OCI-LY1 (cell line): Measurements from ENCODE around the gene SNRNP200.
A peak's percentile ranks its signal among the peaks of the same experiment; 100 is the strongest.

Experiments used
- H2AFZ ChIP-seq: fragments of 200-600 bp; sonication (generic), shearing (Covaris generic); 2 replicates; pipeline ENCODE4 v1.6.0; 2014; ENCODE audit warnings: antibody characterized with exemption, mild to moderate bottlenecking, low read length
- H3F3A ChIP-seq: fragments of 200-600 bp; sonication (generic), shearing (Covaris generic); 2 replicates; pipeline ENCODE4 v1.6.0; 2014; ENCODE audit warnings: mild to moderate bottlenecking, antibody characterized with exemption, low read length, moderate library complexity; ENCODE audit not compliant: insufficient read depth
- H3K27ac ChIP-seq: fragments of 200-600 bp; sonication (generic); 2 replicates; pipeline ENCODE4 v1.5.1; 2014; ENCODE audit warnings: low read length, mixed run types, mild to moderate bottlenecking, low read depth; ENCODE audit not compliant: poor library complexity, severe bottlenecking
- H3K27me3 ChIP-seq: fragments of 200-600 bp; sonication (generic); 2 replicates; pipeline ENCODE4 v1.6.0; 2014; ENCODE audit warnings: antibody characterized with exemption, mild to moderate bottlenecking, low read length, moderate library complexity; ENCODE audit not compliant: insufficient read depth
- H3K36me3 ChIP-seq: fragments of 200-600 bp; sonication (generic); 2 replicates; pipeline ENCODE4 v1.6.1; 2014; ENCODE audit warnings: mild to moderate bottlenecking, antibody characterized with exemption, low read length, moderate library complexity, mixed read lengths; ENCODE audit not compliant: insufficient read depth
- H3K4me1 ChIP-seq: fragments of 200-600 bp; sonication (generic); 2 replicates; pipeline ENCODE4 v1.5.1; 2014; ENCODE audit warnings: mild to moderate bottlenecking, low read length, moderate library complexity; ENCODE audit not compliant: insufficient read depth, severe bottlenecking
- H3K4me2 ChIP-seq: fragments of 200-600 bp; sonication (generic), shearing (Covaris generic); 2 replicates; pipeline ENCODE4 v1.6.1; 2014; ENCODE audit warnings: low read length
- H3K4me3 ChIP-seq: fragments of 200-600 bp; sonication (generic); 2 replicates; pipeline ENCODE4 v1.5.1; 2014; ENCODE audit warnings: low read length, low read depth, mild to moderate bottlenecking, mixed read lengths; ENCODE audit not compliant: poor library complexity, severe bottlenecking
- H3K79me2 ChIP-seq: fragments of 200-600 bp; shearing (Covaris generic); 2 replicates; pipeline ENCODE4 v1.6.1; 2016; ENCODE audit warnings: mixed run types, low read length, mixed read lengths; ENCODE audit not compliant: insufficient read depth
- H3K9ac ChIP-seq: fragments of 200-600 bp; sonication (generic), shearing (Covaris generic); 2 replicates; pipeline ENCODE4 v1.6.1; 2014; ENCODE audit warnings: mild to moderate bottlenecking, low read length, mixed read lengths
- H3K9me2 ChIP-seq: fragments of 200-600 bp; sonication (generic), shearing (Covaris generic); 2 replicates; pipeline ENCODE4 v1.6.1; 2014; ENCODE audit warnings: low read depth, mild to moderate bottlenecking, low read length, mixed read lengths
- H3K9me3 ChIP-seq: fragments of 200-600 bp; shearing (Covaris generic); 2 replicates; pipeline ENCODE4 v1.6.1; 2014; ENCODE audit warnings: low read length, mixed read lengths
- H4K20me1 ChIP-seq: fragments of 200-600 bp; sonication (generic), shearing (Covaris generic); 2 replicates; pipeline ENCODE4 v1.6.0; 2016; ENCODE audit warnings: mild to moderate bottlenecking, low read length; ENCODE audit not compliant: insufficient read depth
- CTCF ChIP-seq: fragments of 200-600 bp; sonication (generic), shearing (Covaris generic); IDR thresholded peaks from 2 replicates; pipeline ENCODE4 v1.5.1; 2017; ENCODE audit warnings: mild to moderate bottlenecking, antibody characterized with exemption, low read length, moderate library complexity, mixed read lengths
- EZH2 ChIP-seq: fragments of 200-600 bp; sonication (generic), shearing (Covaris generic); IDR thresholded peaks from 2 replicates; pipeline ENCODE4 v1.8.0; 2017; ENCODE audit warnings: borderline replicate concordance, mixed run types, mild to moderate bottlenecking, antibody characterized with exemption, low read length, moderate library complexity, mixed read lengths

SNRNP200 gene

GRCh38 chr2:96271995-96272394 lies 33.4 kb downstream of the SNRNP200 start:
- Histone ChIP-seq H3K4me3 (no peak overlapping the region), H3K9me3 (no peaks in the 10 kb centered on the region), H2AFZ (no peak overlapping the region), H3K36me3 (peaks cover 80% of the 10 kb centered on the region), H3K9ac (no peak overlapping the region), H3K9me2 (no peaks in the 10 kb centered on the region), H3F3A (no peaks in the 10 kb centered on the region), H3K27me3 (no peaks in the 10 kb centered on the region), H3K4me2 (no peak overlapping the region), H3K79me2 (no peaks in the 10 kb centered on the region), H4K20me1 (no peaks in the 10 kb centered on the region), H3K4me1 (peaks cover 5% of the 10 kb centered on the region), H3K27ac (no peak overlapping the region)
- TF ChIP-seq EZH2 (no peak), CTCF (no peak)

GRCh38 chr2:96267159-96267971 lies 38.0 kb downstream of the SNRNP200 start:
- no peak for TF ChIP-seq EZH2
- peak; percentile 58 for TF ChIP-seq CTCF
- H3K27ac ChIP-seq = no peak overlapping the region

GRCh38 chr2:96265840-96266679 lies 39.3 kb downstream of the SNRNP200 start, which contains the start of the genes CIAO1 and TMEM127:
CIAO1 (plus strand) TSS chr2:96266225; CDS start chr2:96266351, 126 bp downstream.
TMEM127 (minus strand) TSS chr2:96265997; CDS start chr2:96265381, 616 bp downstream.
- H3K9me2 ChIP-seq = no peaks in the 10 kb centered on the region
- peaks cover 10% of the 10 kb centered on the region; the same call in 1 of the 2 replicates for H3K79me2 ChIP-seq
- H3K9me3 ChIP-seq = no peaks in the 10 kb centered on the region
- peak within 1 kb of the TSS; percentile 47 for H3K27ac ChIP-seq
- peaks cover 28% of the 10 kb centered on the region for H3K4me1 ChIP-seq
- peak within 1 kb of the TSS; percentile 92 for H3K4me2 ChIP-seq
- peak; percentile 42; the same call in 1 of the 2 replicates for TF ChIP-seq CTCF
- TF ChIP-seq EZH2 = no peak
- H4K20me1 ChIP-seq = no peaks in the 10 kb centered on the region
- H3K36me3 ChIP-seq = peaks cover 32% of the 10 kb centered on the region
- H3F3A ChIP-seq = no peaks in the 10 kb centered on the region
- peak within 1 kb of the TSS; percentile 71 for H3K4me3 ChIP-seq
- H3K9ac ChIP-seq = peak within 1 kb of the TSS; percentile 74
- H3K27me3 ChIP-seq = no peaks in the 10 kb centered on the region
- H2AFZ ChIP-seq = no peak within 1 kb of the TSS

More at GRCh38 chr2:96267159-96267971, 38.0 kb downstream of the SNRNP200 start:
- Histone ChIP-seq H3K36me3 (peaks cover 40% of the 10 kb centered on the region), H3F3A (no peaks in the 10 kb centered on the region), H3K79me2 (peaks cover 10% of the 10 kb centered on the region; the same call in 1 of the 2 replicates), H3K4me3 (peak overlapping the region; percentile 71), H3K9ac (peak overlapping the region; percentile 67; the same call in 1 of the 2 replicates), H3K9me2 (no peaks in the 10 kb centered on the region), H3K4me1 (peaks cover 23% of the 10 kb centered on the region), H3K27me3 (no peaks in the 10 kb centered on the region), H3K9me3 (no peaks in the 10 kb centered on the region), H4K20me1 (no peaks in the 10 kb centered on the region), H3K4me2 (peak overlapping the region; percentile 74), H2AFZ (no peak overlapping the region)
